Measurements from ENCODE around the gene AEBP2.
A peak's percentile ranks its signal among the peaks of the same experiment; 100 is the strongest.
"Not testable (repeated sequence)": the region's sequence is repeated elsewhere in the genome, so short reads cannot be mapped to it uniquely, and the experiment has no call there.

AEBP2 gene

DNA sequence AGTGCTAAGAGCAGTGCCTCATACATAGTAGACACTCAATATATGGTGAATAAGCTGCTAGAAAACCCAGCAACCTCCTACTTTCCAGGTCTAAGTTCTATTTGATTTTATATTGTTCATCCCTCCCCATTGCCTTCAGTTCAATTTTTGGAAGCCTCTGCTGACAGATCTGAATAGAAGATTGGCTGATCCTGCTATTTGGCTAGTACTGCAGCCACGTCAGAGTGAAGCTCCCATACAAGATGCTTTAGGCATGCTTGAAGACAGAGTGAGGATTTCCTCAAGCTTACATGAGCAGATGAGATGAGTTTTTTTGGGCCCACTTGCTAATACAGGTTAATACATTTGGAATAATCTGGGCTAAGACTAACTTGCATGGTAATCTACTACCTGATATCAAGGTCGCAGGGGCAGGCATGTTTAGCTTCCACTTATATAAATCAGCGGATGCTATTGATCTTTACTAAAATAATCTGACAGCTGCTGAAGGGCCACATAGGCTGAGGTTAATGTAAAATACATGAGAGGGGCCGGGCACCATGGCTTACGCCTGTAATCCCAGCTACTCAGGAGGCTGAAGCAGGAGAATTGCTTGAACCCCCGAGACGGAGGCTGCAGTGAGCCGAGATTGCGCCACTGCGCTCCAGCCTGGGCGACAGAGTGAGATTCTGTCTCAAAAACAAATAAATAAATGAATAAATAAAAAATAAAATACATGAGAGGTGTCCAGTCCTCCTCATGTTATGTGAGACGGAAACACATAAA lies 15.9 kb upstream of the AEBP2 start:
- DNase-seq = no peak

DNA sequence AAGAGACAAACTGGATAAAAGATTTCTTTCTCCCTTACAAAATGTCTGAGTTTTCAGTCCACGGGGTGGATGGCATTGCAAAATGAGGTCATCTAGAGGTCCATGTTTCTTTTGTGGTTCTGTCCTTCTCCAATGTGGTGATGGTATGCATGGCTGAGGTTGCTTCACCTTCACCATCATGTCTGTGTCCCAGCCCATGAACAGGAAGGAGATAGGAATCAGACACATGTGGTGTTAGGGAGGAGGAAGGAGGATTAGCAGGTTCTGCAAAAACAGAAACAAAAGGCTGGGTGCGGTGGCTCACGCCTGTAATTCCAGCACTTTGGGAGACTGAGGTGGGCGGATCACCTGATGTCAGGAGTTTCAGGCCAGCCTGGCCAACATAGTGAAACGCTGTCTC lies 11.0 kb upstream of the AEBP2 start:
- no peak for DNase-seq

DNA sequence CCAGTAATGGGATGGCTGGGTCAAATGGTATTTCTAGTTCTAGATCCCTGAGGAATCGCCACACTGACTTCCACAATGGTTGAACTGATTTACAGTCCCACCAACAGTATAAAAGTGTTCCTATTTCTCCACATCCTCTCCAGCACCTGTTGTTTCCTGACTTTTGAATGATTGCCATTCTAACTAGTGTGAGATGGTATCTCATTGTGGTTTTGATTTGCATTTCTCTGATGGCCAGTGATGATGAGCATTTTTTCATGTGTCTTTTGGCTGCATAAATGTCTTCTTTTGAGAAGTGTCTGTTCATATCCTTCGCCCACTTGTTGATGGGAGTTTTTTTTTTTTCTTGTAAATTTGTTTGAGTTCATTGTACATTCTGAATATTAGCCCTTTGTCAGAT lies 9.8 kb upstream of the AEBP2 start:
- not testable (repeated sequence) for DNase-seq

DNA sequence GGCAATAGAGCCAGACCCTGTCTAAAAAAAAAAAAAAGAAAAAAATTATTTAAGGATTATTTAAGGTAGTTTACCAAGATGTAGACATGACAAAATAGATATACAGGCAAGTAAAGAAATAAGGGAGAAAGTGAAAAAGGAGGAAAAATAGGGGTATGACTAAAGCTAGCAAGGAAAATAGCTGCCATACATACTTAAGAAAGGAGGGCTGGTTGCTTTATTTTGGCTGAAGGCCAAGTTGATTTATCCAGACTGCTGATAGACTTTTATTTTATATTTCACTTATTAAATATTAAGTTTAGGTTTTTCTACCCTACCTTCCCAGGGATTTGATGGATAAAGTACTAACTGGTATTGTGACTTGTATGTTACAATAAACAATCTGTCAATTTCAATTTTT lies 8.3 kb upstream of the AEBP2 start:
- no peak for DNase-seq

DNA sequence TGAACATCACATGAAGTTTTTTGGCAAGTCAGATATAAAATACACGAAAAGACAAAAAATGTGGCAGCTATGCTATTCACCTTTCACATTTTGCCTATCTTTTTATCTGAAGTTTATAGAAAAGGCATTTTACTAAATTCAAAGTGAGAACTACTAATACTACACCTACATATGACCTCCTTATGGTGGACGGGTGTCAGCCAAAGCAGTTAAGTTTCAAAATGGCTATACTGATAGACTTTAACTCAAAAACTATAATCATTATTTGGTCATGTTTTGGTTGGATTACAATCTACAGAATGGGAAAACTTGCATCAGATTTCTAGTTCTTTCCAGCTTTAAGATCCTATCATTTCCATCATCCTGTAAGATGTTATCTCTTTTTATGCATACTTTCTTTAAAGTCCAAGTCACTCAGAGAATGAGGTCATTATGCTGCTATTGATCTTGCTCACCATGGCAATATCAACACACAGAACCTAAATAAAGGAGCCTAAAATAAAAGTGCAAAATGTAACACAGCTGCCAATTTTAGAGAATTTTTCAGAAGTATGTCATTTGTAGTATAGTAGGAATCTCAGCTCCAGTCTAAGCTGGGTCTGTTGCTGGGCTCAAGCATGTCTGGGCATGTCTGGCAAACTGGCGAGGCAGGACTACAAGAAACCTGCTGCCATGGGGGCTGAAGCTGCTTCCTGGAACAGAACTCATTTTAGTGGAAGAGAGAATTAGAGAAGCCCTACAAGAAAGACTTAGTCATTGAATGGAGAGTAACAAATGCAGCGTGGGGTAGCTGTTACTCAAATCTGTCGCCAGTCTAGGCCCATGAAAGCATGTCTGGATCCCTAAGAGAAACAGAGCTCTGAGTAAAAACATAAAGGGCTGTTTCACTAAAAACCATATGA lies 7.6 kb upstream of the AEBP2 start:
- DNase-seq = peak; percentile 57

DNA sequence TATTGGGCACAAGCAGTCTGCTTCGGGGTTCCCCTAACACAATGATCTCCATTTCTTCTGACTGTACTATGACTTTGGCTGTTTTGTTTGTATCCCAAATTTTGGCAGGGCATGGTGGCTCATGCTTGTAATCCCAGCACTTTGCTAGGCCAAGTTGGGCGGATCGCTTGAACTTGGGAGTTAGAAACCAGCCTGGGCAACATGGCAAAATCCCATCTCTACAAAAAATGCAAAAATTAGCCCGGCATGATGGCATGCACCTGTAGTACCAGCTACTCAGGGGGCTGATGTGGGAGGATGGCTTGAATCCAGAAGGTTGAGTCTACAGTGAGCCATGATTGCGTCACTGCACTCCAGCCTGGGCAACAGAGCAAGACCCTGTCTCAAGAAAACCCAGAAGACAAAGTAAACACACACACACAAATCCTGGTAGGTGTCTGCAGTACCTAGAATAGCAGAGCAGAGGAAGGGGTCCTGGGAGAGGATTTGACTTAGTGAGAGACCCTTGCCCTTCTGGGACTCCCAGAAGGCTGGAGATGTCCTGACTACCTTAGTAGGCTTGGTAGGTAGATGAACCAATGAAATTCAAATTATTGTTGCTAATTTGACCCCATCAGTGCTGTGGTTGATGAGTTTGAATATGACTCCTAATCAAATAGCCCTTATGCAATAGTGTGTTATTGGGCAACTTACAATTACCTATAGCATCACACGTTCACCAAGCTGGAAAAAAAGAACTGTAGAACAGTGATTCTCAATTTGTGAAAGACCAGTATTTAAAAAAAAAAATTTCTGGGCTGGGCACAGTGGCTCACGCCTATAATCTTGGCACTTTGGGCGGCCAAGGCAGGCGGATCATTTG lies 6.8 kb upstream of the AEBP2 start:
- DNase-seq = no peak

DNA sequence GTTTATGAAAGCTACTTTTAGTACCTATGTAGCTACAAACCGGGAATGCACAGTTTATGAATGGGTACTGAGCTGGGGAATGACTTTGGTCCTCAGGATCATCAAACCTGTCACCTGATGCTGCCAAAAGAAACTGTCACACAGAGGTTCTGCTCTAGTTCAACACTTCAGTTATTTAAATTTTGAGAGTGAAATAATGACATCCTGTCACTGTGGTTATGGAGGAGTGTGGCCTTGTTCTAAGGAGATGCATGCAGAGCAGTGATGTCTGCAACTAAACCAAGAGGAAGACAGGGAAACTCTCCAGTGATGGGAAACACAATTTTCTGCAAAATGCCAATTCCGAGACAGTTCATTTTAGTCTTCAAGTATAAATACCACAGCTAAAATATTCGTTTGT lies 4.8 kb upstream of the AEBP2 start:
- no peak for DNase-seq

DNA sequence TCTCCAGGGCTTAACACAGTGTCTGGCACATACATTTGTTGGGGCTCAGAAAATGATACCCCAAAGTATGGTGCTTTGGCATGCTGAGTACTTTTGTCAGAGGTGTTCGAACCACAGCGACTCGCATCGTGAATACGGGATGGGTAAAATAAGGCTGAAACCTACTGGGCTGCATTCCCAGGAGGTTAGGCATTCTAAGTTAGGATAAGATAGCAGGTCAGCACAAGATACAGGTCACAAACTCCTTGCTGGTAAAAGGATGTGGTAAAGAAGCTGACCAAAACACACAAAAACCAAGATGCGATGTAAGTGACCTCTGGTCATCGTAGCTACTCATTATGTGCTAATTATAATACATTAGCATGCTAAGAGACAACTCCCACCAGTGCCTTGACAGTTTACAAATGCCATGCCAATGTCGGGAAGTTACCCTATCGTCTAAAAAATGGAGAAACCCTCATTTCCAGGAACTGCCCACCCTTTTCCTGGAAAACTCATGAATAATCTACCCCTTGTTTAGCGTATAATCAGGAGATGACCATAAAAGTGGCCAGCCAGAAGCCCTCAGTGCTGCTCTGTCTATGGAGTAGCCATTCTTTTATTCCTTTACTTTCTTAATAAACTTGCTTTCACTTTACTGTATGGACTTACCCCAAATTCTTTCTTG lies 3.3 kb upstream of the AEBP2 start:
- no peak for DNase-seq

DNA sequence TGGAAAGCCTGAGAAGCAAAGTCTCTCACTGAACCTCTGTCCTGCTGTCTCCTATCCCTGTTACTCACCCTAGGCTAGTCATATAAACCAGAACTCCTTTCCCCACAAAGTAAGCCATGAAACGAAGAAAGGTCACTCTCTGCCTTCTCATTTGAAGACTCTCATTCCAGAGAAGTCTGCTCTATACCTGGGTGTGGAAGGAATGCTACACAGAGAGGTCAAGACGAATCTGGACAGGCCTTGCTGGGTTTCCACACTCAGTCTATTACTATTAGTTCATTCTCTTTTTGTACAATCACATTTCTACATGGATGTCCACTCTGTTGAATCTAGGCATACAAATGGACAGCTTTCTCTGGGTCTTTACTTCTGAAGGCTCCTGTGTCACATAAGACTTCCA lies 2.4 kb upstream of the AEBP2 start:
- DNase-seq = no peak

DNA sequence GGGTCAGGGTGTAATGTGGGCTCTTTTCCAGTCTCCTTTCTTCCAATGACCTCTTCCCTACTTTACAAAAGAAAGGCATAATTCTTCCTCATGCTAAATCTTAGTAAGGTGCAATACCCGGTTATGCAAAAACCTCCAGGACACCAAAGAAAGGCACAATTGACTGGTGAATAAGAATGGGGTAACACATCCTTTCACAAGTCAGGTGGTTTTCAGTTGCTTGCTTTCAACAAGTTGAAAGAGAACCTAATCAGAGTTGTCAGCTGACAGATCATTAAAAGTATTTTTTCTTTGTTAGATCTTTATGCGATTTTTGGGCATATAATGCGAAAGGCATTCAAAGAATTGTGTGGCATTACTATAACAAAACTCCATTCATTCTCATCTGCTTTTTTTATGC lies 1.3 kb upstream of the AEBP2 start:
- DNase-seq = no peak

DNA sequence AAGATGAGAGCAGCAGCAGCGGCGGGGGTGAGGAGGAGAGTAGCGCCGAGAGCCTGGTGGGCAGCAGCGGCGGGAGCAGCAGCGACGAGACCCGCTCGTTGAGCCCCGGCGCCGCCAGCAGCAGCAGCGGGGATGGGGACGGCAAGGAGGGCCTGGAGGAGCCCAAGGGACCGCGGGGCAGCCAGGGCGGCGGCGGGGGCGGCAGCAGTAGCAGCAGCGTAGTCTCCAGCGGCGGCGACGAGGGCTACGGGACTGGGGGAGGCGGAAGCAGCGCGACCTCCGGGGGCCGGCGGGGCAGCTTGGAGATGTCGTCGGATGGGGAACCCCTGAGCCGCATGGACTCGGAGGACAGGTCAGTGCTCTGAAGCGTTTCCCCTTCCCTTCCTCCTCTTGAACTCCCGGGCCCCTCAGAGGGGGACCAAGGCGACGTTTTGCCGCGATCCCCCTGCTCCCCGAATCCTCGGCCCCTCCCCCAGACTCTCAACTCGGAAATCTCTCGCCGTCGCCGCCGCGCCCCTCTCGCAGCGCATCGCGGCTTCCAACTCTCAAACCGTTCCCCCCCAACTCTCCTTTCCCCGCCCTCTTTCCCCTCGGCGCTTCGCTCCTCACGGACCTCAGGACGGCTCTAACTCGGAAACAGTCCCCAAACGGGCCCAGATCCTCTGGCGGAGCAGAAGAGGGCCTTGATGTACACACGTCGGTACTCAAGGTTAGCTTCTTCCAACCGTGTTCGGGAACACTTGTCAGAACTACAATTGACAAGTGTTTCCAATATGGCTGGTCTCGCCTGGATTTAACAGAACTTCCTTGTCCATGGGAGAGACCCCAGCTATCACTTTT lies 947 bp downstream of the AEBP2 start:
- DNase-seq = peak; percentile 62

DNA sequence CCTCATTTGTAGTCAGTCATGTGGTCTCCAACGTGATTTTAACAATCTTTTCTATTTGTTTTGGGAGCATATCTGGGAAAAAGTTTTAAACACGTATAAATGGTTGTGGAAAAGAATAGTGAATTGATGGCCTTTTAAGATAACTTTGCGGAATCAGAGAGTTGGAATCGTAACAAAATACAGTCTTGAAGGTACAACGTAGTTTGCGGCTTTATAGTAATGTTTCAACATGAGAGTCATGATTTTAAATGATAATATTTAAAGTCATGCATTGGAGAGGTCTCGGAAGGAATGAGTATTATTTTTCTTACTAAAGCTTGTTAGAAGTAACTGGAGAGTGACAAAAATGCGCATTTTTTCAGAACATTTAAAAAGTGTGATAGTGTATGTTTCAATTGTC lies 1.6 kb downstream of the AEBP2 start:
- DNase-seq = no peak

DNA sequence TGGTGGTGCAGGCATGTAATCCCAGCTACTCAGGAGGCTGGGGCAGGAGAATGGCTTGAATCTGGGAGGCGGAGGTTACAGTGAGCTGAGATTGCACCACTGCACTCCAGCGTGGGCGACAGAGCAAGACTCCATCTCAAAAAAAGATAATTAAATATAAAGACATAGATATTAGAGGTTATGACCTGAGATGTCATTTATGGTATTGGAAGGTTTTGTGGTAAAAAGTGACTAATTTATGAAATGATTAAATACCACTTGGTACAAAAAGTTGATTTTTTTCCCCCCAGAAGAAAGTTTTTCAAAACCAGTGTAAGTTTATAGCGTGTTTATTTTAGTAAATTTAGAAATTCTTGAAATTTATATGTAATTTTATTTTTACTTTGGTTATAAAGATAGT lies 4.3 kb downstream of the AEBP2 start:
- no peak for DNase-seq

DNA sequence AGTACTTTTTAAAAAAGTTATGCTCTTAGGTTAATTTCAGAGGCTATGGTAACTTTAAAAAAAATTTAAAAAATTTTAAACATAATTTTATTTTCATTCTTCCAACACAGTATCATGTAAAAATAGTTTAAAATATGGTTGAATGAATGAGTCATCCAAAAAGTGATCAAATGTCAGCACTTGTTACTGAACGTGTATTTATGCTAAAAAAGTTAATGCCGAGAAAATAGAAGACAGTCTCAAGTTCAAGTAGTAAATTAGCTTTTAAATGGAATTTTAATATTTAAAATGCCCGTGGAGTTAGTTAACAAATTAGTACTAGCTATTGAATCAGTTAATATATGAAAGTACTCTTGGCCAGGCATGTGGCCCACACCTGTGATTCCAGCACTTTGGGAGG lies 4.8 kb downstream of the AEBP2 start:
- DNase-seq = no peak

DNA sequence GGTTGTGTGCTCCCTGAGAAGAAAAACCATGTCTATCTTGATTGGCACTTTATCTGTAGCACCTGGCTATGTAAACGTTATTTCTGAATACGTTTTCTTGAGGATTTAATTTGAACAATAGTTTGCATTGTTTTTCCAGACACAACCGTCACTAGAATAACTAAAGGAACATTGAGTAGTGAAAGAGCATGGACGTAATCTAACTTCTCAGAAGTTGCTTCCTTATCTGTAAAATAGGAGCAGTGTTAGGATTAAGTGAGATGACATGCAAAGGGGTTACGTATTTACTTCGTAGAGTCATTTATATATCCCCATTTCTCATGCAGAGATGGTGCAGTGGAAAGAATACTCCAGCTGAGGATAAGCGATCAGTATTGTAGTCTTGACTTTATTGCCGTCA lies 8.1 kb downstream of the AEBP2 start:
- no peak for DNase-seq

DNA sequence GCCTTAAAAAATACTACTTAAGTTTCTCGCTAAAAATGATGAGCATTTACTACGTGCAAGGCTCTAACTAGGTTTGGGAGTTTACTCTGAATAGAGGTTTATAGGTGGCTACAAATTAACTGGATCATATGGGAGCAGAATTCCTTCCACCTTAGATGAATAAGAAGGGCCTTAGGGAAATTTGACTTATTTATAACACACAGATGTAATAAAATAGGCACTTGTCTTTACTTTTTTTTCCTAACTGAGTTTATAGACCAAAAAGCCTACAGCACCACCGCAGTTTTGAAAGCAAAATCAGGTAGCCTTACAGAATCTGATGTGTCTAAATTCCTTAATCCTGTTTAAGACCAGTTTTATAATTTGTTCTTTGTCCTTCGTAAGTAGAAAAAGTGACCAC lies 10.5 kb downstream of the AEBP2 start:
- no peak for DNase-seq

DNA sequence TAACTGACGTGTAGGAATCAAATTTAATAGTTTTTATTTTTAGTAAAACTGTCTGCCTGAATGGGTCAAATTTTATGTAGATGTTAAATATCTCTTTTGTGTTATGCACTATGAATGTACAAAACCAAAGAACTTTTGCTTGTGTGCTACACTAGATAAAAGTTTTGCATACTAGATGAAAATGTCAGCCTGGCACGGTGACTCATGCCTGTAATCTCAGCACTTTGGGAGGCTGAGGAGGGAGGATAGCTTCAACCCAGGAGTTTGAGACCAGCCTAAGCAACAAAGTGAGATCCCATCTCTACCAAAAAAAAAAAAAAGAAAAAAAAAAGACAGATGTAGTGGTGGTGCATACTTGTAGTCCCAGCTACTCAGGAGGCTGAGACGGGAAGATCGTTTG lies 11.1 kb downstream of the AEBP2 start:
- no peak for DNase-seq

DNA sequence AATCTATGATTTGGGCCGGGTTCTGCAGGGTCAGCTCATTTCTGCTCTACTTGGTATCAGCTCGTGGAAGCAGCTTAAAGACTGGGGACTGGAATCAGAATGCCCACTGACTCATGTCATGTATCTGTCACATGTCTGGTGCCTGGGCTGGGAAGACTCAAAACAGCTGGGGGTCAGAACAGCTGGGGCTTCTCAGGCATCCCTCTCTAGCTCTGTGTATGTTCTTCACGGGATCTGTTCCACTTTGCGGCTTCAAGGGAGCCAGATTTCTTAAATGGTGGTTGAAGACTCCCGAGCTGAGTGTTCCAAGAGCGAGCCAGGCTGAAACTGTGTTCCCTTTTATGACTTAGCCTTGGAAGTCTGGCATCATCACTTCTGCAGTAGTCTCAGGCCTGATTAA lies 11.9 kb downstream of the AEBP2 start:
- DNase-seq = no peak

DNA sequence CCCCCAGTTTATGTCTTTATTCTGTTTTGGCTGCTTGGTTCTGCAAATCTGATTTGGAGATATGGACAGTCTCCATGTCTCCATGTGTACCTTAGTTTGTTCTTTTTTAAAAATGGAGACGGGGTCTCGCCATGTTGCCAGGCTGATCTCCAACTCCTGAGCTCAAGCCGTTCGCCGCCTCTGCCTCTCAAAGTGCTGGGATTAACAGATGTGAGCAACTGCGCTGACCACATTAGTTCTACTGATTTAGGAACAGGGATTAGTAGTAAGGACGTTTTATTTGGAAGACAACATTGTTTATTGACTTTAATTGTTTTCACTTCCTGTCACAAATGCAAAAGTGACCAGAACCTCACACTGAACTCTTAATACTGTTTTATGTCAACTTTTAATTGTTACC lies 14.7 kb downstream of the AEBP2 start:
- no peak for DNase-seq

DNA sequence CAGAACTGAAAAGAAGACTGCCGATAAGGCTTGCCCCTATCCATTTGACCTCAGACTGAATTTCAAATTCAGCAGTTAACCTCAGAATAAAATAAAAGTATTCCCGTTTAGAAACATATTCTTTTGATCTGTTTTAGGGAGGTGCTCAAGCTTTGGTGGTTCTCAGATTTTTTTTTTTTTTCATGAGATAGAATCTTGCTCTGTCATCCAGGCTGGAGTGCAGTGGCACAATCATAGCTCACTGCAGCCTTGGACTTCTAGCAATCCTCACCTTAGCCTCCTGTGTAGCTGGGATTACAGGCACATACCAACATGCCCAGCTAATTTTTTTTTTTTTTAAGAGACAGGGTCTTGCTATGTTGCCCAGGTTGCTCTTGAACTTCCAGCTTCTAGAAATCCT lies 15.5 kb downstream of the AEBP2 start:
- no peak for DNase-seq

DNA sequence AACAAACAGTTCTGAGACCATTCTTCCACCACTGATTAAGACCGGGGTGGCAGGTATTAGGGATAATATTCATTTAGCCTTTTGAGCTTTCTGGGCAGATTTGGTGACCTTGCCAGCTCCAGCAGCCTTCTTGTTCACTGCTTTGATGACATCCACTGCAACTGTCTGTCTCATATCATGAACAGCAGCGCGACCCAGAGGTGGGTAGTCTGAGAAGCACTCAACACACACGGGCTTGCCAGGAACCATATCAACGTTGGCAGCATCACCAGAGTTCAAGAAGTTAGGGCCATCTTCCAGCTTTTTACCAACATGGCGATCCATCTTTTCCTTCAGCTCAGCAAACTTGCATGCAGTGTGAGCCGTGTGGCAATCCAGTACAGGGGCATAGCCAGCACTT lies 16.9 kb downstream of the AEBP2 start:
- no peak for DNase-seq

DNA sequence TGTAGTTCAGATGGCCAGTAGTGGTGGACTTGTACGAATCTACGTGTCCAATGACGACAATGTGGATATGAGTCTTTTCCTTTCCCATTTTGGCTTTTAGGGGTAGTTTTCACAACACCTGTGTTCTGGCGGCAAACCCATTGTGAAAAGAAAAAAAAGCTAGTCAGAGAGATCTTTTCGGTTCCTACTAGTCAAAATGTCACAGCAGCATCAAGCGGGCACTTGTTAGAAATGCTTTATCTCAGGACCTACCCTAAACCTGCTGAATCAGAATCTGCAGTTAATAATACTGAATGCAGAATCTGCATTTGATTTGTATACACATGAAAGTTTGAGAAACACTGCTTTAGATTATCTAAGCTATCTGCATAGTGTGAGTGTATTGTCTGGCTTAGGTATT lies 18.3 kb downstream of the AEBP2 start:
- DNase-seq = no peak
